ENCODE data around the gene COQ9.
"Not testable (repeated sequence)": the region's sequence is repeated elsewhere in the genome, so short reads cannot be mapped to it uniquely, and the experiment has no call there.

COQ9 gene

GRCh38 chr16:57427824-57428223 lies 19.5 kb upstream of the COQ9 start:
- DNase-seq, result no peak

GRCh38 chr16:57430955-57431354 lies 16.3 kb upstream of the COQ9 start:
- DNase-seq, result no peak

- no peak for DNase-seq
These were observed 14.8 kb upstream of the COQ9 start for GRCh38 chr16:57432505-57432904.

GRCh38 chr16:57432989-57433388 lies 14.3 kb upstream of the COQ9 start:
- no peak for DNase-seq

GRCh38 chr16:57434003-57434402 lies 13.3 kb upstream of the COQ9 start:
- no peak for DNase-seq

GRCh38 chr16:57435838-57436237 lies 11.4 kb upstream of the COQ9 start:
- DNase-seq, result no peak

GRCh38 chr16:57439947-57440346 lies 7.3 kb upstream of the COQ9 start:
- DNase-seq, result not testable (repeated sequence)

GRCh38 chr16:57440551-57440950 lies 6.7 kb upstream of the COQ9 start:
- not testable (repeated sequence) for DNase-seq

- DNase-seq, result no peak
These were observed 2.6 kb upstream of the COQ9 start for GRCh38 chr16:57444711-57445110.

- DNase-seq, result no peak
These were observed 1.8 kb upstream of the COQ9 start for GRCh38 chr16:57445510-57445909.

GRCh38 chr16:57446531-57447185 lies 621 bp upstream of the COQ9 start:
- DNase-seq, result peak; percentile 1 to 7

- no peak for DNase-seq
These were observed 4.7 kb downstream of the COQ9 start for GRCh38 chr16:57452021-57452420.

- DNase-seq, result peak; percentile 34 to 83
These were observed 15.1 kb downstream of the COQ9 start, which contains the start of gene POLR2C for GRCh38 chr16:57462209-57462977. TSS of gene POLR2C (plus strand) at chr16:57462679. CDS start at chr16:57462725, 46 bp downstream.

GRCh38 chr16:57462978-57463362 lies 15.7 kb downstream of the COQ9 start:
- DNase-seq, result no peak

GRCh38 chr16:57464523-57464922 lies 17.2 kb downstream of the COQ9 start:
- no peak for DNase-seq

- DNase-seq, result no peak
These were observed 21.1 kb downstream of the COQ9 start for GRCh38 chr16:57468346-57468745.

- DNase-seq, result no peak
These were observed 21.8 kb downstream of the COQ9 start for GRCh38 chr16:57469046-57469445.

- no peak for DNase-seq
These were observed 22.7 kb downstream of the COQ9 start for GRCh38 chr16:57469917-57470470.

- no peak for DNase-seq
These were observed 23.4 kb downstream of the COQ9 start for GRCh38 chr16:57470711-57471110.

- no peak for DNase-seq
These were observed 23.9 kb downstream of the COQ9 start for GRCh38 chr16:57471209-57471608.

- DNase-seq, result no peak
These were observed 24.8 kb downstream of the COQ9 start for GRCh38 chr16:57471852-57472664.

- no peak for DNase-seq
These were observed 25.4 kb downstream of the COQ9 start for GRCh38 chr16:57472665-57473060.

- no peak for DNase-seq
These were observed 26.0 kb downstream of the COQ9 start for GRCh38 chr16:57473176-57473840.
